Activated naive CD4-positive, alpha-beta T cell treated with anti-CD3 and anti-CD28 coated beads, Interleukin-2, amount 50 U/mL, for 24 hours (primary cell): ENCODE results near the gene CFAP221.
"Not testable (repeated sequence)": the region's sequence is repeated elsewhere in the genome, so short reads cannot be mapped to it uniquely, and the experiment has no call there.

ENCODE experiments used
- H3K27ac Mint-ChIP-seq: one replicate; pipeline ENCODE4 v1.8.0; 2021; ENCODE audit warnings: mild to moderate bottlenecking, mixed read lengths
- H3K27me3 Mint-ChIP-seq: one replicate; pipeline ENCODE4 v1.8.0; 2021; ENCODE audit warnings: mixed read lengths
- H3K36me3 Mint-ChIP-seq: one replicate; pipeline ENCODE4 v1.8.0; 2021; ENCODE audit warnings: mixed read lengths
- H3K4me1 Mint-ChIP-seq: one replicate; pipeline ENCODE4 v1.8.0; 2021; ENCODE audit warnings: mixed read lengths
- H3K4me3 Mint-ChIP-seq: one replicate; pipeline ENCODE4 v1.8.0; 2021; ENCODE audit warnings: mild to moderate bottlenecking, mixed read lengths
- H3K9me3 Mint-ChIP-seq: one replicate; pipeline ENCODE4 v1.8.0; 2021; ENCODE audit warnings: mixed read lengths

Gene CFAP221

DNA sequence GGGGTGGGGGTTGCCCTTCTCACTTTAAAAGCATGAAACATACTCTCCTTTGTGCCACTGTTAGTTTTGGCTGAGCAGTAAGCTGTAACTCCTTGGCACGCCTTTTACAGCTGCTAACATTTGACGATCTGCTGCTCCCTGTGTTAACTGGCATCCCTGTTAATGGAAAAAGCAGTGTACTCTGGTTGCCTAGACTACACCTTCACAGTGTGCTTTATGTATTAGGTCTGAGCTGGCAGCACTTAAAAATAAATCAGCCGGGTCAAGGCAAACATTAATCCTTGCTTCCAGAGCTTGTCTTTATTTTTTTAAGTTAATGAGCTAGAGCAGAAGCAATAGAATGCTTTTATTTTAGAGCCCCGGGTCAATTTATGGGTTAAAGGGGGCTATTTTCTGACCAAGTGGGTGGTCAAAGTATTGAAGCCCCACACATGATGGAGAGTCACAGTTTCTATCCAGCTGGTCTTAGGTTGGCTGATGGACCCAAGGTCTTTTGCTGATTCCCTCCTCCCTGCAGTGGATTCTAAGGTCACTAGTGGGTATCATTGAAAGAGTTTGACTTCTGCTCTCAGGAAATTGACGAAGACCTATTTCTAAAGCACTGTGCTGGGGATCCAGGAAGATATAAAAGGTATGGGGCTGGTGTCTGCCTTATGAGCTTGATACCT, 54.5 kb downstream of the CFAP221 start:
- H3K27ac Mint-ChIP-seq, result no peak overlapping the region

DNA sequence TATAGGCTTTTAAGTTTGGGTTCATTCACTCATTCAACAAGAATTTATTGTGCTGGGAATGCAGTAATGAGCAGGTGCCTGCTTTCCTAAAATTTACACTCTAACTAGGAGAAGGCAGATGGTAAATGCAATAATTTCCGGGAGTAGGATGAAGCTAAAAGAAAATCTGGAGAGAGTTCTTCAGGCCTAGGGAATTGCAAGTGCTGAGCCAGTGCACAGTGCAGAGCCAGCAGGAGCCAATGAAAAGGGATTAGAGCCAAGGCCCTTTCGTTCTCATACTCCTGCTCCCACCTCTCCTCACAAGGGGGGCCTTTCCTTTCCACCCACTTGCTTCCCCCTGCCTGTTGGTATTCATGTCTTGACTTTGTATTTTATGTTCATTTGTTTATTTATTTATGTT, 55.1 kb downstream of the CFAP221 start:
- H3K27me3 Mint-ChIP-seq, result no peaks in the 10 kb centered on the region
- H3K4me1 Mint-ChIP-seq, result no peaks in the 10 kb centered on the region
- no peaks in the 10 kb centered on the region for H3K36me3 Mint-ChIP-seq

More for the DNA sequence above, 54.5 kb downstream of the CFAP221 start:
- peaks cover 3% of the 10 kb centered on the region for H3K27me3 Mint-ChIP-seq
- H3K4me3 Mint-ChIP-seq, result no peak overlapping the region
- H3K36me3 Mint-ChIP-seq, result no peaks in the 10 kb centered on the region
- H3K4me1 Mint-ChIP-seq, result no peaks in the 10 kb centered on the region
- H3K9me3 Mint-ChIP-seq, result no peaks in the 10 kb centered on the region

DNA sequence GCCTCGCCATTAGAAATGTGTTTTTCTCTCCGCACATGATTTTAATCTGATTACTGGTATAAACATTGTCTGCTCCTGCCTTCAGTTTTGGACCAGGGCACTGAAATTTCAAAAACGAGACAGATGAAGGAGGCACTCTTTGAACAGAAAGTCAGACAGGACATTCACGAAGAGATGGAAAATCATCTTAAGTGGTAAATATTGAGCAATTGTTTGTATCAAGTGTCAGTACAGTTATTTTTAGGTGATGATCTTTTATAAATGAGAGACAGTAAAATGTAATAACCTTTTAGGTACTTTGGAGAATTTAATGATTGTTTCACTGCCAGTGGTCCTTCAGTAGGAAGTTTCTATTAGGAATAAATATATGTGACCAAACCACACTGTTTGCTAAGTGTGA, 60.8 kb downstream of the CFAP221 start:
- Mint-ChIP-seq H3K9me3 (no peaks in the 10 kb centered on the region), H3K4me1 (no peaks in the 10 kb centered on the region), H3K4me3 (no peak overlapping the region), H3K36me3 (no peaks in the 10 kb centered on the region), H3K27ac (no peak overlapping the region), H3K27me3 (peaks cover 22% of the 10 kb centered on the region)

More for the DNA sequence above, 55.1 kb downstream of the CFAP221 start:
- H3K9me3 Mint-ChIP-seq, result no peaks in the 10 kb centered on the region
- H3K4me3 Mint-ChIP-seq, result no peak overlapping the region
- H3K27ac Mint-ChIP-seq, result no peak overlapping the region

DNA sequence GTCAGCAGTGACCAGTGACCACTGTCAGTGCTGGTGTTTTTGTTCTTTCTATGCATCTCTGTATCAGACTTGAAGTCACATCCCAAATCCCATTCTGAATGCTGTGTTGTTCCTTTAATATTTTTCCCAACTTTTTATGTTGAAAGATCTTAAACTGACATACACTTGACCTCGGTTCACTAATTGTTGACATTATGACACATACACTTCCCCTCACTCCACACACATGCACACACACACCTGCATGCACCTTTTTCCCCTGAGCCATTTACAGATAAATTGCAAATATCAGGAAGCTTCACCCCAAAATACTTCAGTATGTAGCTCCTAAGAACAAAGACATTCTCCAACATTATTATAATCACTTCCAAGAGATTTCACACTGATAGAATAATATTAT, 62.4 kb downstream of the CFAP221 start:
- peaks cover 25% of the 10 kb centered on the region for H3K27me3 Mint-ChIP-seq

DNA sequence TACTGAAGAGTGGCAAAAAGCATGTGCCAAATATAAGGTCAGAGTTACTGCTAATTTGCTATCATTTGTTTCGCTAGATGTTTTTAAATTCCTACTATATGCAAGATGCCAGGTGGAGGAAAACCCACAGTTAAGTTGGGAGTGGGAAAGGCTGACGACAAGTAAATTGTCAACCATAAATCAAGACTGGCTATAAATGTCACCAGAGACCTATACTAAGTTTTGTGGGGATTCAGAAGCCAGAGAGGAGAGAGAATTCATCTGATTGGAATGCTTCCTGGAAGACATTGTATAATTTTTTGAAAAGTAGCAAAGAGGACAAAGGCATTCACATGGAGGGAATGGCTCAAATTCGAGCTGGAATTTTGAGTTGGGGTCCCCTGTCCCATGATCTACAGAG, 64.3 kb downstream of the CFAP221 start:
- no peaks in the 10 kb centered on the region for H3K9me3 Mint-ChIP-seq
- H3K4me3 Mint-ChIP-seq, result no peak overlapping the region
- H3K27me3 Mint-ChIP-seq, result peaks cover 27% of the 10 kb centered on the region
- H3K27ac Mint-ChIP-seq, result no peak overlapping the region
- no peaks in the 10 kb centered on the region for H3K36me3 Mint-ChIP-seq
- no peaks in the 10 kb centered on the region for H3K4me1 Mint-ChIP-seq

More for the DNA sequence above, 62.4 kb downstream of the CFAP221 start:
- H3K9me3 Mint-ChIP-seq, result no peaks in the 10 kb centered on the region
- no peak overlapping the region for H3K27ac Mint-ChIP-seq
- no peak overlapping the region for H3K4me3 Mint-ChIP-seq
- no peaks in the 10 kb centered on the region for H3K4me1 Mint-ChIP-seq
- H3K36me3 Mint-ChIP-seq, result no peaks in the 10 kb centered on the region

DNA sequence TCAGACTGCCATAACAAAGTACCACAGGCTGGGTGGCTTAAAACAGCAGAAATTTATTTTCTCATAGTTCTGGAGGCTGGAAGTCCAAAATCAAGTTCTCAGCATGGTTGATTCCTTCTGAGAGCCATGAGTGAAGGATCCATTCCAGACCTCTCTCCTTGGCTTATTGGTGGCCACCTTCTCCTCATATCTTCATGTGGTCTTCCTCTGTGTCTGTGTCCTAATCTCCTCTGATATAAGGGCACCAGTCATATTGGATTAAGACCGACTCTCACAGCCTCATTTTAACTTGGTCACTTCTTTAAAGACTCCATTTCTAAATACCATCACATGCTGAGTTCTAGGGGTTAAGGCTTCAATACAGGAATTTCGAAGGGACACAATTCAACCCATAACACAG, 65.1 kb downstream of the CFAP221 start:
- peaks cover 8% of the 10 kb centered on the region for H3K9me3 Mint-ChIP-seq
- H3K4me3 Mint-ChIP-seq, result no peak overlapping the region
- no peak overlapping the region for H3K27ac Mint-ChIP-seq
- peaks cover 5% of the 10 kb centered on the region for H3K36me3 Mint-ChIP-seq
- no peaks in the 10 kb centered on the region for H3K4me1 Mint-ChIP-seq
- peaks cover 27% of the 10 kb centered on the region for H3K27me3 Mint-ChIP-seq

DNA sequence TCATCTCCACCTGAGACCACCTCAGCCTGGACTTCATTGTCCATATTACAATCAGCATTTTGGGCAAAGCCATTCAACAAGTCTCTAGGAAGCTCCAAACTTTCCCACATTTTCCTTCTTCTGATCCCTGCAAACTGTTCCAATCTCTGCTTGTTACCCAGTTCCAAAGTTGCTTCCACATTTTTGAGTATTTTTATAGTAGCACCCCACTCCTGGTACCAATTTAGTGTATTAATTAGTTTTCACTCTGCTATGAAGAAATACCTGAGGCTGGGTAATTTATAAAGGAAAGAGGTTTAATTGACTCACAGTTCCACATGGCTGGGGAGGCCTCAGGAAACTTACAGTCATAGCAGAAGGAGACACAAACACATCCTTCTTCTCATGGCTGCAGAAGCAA, 69.9 kb downstream of the CFAP221 start:
- H3K36me3 Mint-ChIP-seq, H3K4me1 Mint-ChIP-seq, H3K4me3 Mint-ChIP-seq, H3K27ac Mint-ChIP-seq: not testable (repeated sequence)
- H3K27me3 Mint-ChIP-seq, result peaks cover 16% of the 10 kb centered on the region
- H3K9me3 Mint-ChIP-seq, result peaks cover 17% of the 10 kb centered on the region

DNA sequence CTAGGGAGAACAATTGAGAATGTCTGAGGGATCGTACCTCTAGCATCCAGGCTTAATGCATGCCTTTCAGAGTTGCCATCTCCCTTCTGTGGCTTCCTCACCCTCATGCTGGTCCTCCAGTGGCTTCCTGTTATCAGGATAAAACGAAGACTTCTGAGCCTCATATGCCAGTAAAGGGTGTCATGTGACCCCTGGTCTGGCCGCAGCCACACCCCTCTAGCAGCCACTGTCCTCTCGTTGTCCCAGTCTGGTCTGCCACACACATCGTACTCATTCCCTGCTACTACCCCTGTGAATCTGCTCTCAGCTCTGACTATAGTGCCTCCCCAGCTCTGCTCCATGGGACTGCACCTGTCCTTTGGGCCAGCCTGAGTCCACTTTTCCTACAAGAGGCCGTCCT, 72.2 kb downstream of the CFAP221 start:
- Mint-ChIP-seq H3K36me3 (peaks cover 10% of the 10 kb centered on the region), H3K4me1 (no peaks in the 10 kb centered on the region), H3K27ac (no peak overlapping the region), H3K4me3 (no peak overlapping the region), H3K9me3 (peaks cover 17% of the 10 kb centered on the region), H3K27me3 (peaks cover 14% of the 10 kb centered on the region)

DNA sequence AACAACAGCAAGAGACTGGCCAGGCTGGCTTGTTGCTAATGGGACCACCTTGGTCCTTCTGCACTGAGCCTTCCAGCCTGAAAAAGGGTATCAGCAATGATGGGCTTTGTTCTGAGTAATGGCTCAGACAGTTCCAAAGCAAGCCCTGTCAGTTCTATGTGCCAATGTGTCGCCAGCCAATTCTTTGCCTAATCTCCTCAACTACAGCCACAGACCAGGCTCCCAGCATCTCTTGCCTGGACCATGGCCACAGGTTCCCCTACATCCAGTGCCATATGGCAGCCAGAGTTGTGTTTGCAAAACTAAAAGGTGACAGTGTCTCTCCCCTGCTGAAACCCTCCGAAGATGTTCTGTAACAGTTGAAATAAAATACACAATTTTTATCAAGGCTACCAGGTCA, 73.2 kb downstream of the CFAP221 start:
- H3K27me3 Mint-ChIP-seq, result peaks cover 16% of the 10 kb centered on the region
- H3K4me1 Mint-ChIP-seq, result no peaks in the 10 kb centered on the region
- H3K4me3 Mint-ChIP-seq, result no peak overlapping the region
- peaks cover 10% of the 10 kb centered on the region for H3K36me3 Mint-ChIP-seq
- peaks cover 17% of the 10 kb centered on the region for H3K9me3 Mint-ChIP-seq
- no peak overlapping the region for H3K27ac Mint-ChIP-seq

DNA sequence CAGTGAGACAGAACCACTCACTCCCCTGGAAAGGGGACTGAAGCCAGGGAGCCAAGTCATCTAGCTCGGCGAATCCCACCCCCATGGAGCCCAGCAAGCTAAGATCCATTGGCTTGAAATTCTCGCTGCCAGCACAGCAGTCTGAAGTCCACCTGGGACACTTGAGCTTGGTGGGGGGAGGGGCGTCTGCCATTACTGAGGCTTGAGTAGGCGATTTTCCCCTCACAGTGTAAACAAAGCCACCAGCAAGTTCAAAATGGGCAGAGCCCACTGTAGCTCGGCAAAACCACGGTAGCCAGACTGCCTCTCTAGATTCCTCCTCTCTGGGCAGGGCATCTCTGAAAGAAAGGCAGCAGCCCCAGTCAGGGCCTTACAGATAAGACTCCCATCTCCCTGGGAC, 74.5 kb downstream of the CFAP221 start:
- H3K4me3 Mint-ChIP-seq, H3K36me3 Mint-ChIP-seq, H3K4me1 Mint-ChIP-seq, H3K27ac Mint-ChIP-seq: not testable (repeated sequence)
- peaks cover 15% of the 10 kb centered on the region for H3K9me3 Mint-ChIP-seq
- H3K27me3 Mint-ChIP-seq, result peaks cover 16% of the 10 kb centered on the region

DNA sequence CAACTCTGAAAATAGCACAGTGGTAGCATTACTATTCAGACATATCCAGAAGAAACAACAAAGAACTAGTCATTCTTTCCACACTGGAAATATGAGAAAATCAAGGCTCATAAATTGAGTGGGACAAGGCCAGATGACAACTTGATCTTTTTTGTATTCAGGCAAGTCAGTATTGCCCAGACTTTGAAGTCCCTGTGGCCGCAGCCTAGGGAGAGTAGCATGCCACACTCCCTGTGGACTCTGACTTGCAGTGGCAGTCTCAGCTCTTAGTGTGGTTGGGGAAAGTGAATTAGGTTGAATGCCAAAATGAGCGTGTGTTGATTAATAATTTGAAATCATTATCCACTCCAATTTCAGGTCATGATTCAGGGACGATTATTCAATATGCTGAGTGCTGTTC, 81.0 kb downstream of the CFAP221 start:
- Mint-ChIP-seq H3K4me1 (no peaks in the 10 kb centered on the region), H3K9me3 (no peaks in the 10 kb centered on the region), H3K36me3 (no peaks in the 10 kb centered on the region), H3K4me3 (no peak overlapping the region), H3K27me3 (peaks cover 9% of the 10 kb centered on the region), H3K27ac (no peak overlapping the region)

DNA sequence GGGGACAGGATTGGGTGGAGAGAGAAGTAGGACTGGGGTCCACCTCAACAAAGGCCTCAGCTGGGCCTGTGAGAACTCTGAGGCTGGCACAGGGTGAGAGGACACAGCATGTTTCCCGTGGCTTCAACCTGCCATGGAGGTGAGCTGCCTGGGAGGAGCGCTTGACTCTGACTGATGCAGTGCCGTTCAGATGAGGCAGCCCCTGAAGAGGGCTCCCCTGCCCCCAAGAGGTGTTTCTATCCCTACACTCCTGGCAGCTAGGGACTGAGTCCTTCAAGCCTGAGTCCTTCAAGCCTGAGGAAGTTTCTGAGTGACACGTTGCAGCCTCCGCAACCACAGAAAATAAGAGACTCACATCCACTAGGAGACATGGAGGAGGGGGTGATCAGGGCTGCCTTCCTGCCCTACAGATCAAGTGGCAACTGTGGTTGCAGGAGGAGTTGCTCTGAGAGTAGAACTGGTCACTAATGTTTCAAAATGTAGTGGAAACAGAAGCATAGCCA, 85.1 kb downstream of the CFAP221 start:
- H3K4me3 Mint-ChIP-seq, result no peak overlapping the region
- no peak overlapping the region for H3K27ac Mint-ChIP-seq
- H3K4me1 Mint-ChIP-seq, result no peaks in the 10 kb centered on the region
- H3K9me3 Mint-ChIP-seq, result no peaks in the 10 kb centered on the region
- H3K36me3 Mint-ChIP-seq, result no peaks in the 10 kb centered on the region
- H3K27me3 Mint-ChIP-seq, result peaks cover 3% of the 10 kb centered on the region

DNA sequence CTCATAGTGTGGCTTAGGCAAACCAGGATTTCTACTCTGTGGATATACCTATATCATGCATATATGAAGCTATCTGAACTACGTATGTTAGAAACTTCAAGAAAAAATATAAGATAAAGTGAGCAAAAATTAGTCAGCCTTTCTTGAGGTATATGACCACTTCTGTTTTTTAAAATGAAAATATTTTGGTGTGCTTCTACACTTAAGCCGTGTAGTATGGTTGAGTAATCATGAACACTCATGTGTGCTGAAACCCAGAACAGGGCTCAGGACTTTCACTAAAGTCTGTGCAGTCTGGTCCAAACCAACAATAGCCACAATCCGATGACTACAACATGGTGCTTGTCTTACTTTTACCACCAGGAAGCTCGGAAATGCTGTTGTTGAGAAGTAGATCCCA, 85.9 kb downstream of the CFAP221 start:
- H3K27me3 Mint-ChIP-seq, result peaks cover 3% of the 10 kb centered on the region
- H3K36me3 Mint-ChIP-seq, result no peaks in the 10 kb centered on the region
- no peak overlapping the region for H3K27ac Mint-ChIP-seq
- no peaks in the 10 kb centered on the region for H3K4me1 Mint-ChIP-seq
- H3K9me3 Mint-ChIP-seq, result no peaks in the 10 kb centered on the region
- no peak overlapping the region for H3K4me3 Mint-ChIP-seq

DNA sequence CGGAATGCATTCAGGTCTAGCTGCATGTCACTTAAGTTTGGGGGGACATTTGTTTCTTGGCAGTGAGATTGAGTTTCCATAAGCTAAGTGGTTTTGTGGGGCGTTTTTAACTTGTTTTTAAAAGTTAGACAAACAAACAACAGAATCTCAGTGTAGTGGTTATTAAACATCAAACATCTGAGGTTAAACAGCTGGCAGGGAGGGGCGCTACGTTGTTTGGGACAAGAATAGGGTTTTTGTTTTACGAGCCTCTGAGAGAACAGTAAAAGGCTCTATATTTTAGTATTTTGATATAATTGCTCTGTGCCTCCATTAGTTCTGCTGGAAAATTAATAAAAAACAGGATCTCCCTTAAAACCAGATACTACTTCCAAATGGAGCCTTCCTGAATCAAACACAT, 93.1 kb downstream of the CFAP221 start:
- Mint-ChIP-seq H3K27me3 (no peaks in the 10 kb centered on the region), H3K27ac (no peak overlapping the region), H3K36me3 (no peaks in the 10 kb centered on the region), H3K4me1 (no peaks in the 10 kb centered on the region), H3K9me3 (no peaks in the 10 kb centered on the region), H3K4me3 (no peak overlapping the region)

DNA sequence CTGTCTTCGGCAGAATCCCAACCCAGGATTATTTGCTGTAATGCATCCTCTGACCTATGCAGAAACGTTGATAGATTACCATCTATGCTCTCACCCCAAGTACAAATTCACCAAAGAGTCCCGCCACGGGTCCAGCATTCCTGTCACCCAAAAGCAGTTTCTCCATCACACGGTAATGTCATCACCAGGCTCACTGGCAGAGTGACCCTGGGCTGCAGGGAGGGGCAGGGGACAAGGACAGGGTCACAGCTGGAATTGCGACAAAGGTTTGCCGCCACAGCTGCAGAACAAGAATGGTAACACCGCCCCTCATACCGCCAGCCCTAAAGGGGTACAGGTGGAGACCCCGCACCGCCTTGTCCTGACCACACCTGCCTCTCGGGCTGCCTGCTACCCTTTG, 94.0 kb downstream of the CFAP221 start:
- no peaks in the 10 kb centered on the region for H3K4me1 Mint-ChIP-seq
- no peaks in the 10 kb centered on the region for H3K27me3 Mint-ChIP-seq
- H3K27ac Mint-ChIP-seq, result no peak overlapping the region
- H3K4me3 Mint-ChIP-seq, result no peak overlapping the region
- H3K36me3 Mint-ChIP-seq, result no peaks in the 10 kb centered on the region
- no peaks in the 10 kb centered on the region for H3K9me3 Mint-ChIP-seq

DNA sequence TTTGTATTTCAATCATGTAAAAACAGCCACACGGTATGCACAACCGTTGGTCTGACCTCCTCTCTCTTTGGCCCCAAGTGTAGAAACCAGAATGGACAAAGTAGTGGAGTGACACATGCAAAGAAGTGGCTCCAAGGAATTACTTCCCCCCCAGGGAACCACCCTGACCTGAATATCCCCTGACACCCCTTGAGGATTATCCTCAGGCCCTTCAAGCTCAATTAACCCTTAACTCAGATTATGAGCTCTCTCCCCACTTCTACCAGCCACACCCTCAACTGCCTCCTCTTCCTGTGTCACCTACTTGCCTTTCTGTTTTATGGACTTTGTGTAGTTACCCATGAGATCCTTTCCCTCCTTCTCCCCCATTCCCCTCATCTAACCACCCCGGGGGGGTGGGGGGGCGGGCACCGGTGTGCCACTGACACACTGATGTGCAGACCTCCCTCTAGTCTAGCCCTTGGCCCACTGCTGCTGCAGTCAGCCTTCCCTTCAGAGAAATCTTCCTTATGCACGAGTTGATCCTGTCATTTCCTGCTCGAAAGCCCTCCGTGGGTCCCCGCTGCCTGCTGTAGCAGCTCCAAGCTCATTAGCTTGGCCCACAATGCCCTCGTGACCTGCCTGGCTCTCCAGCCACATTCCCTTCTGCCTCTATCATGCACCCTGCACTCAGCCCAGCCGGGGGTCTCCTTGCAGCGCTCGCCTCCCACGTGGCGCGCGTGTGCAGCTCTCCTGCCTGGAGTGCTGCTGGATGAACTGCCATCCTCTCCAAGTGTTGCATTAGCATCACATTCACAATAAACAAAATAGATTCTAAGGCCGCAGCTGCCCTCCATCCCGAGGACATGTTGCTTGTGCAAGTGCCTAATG, 94.7 kb downstream of the CFAP221 start:
- Mint-ChIP-seq H3K4me3 (no peak overlapping the region), H3K27ac (no peak overlapping the region), H3K36me3 (no peaks in the 10 kb centered on the region), H3K27me3 (no peaks in the 10 kb centered on the region), H3K9me3 (no peaks in the 10 kb centered on the region), H3K4me1 (no peaks in the 10 kb centered on the region)
